ENCODE data around the gene KAT6B. TPM values are rescaled to one million over a fixed set of nuclear protein-coding genes. Genes with fewer than 3 reads are reported as not detected.

The KAT6B gene
- total and polyA plus RNA-seq, 11 donors = 10.4 to 61.3 (median 42.9) TPM

DNA sequence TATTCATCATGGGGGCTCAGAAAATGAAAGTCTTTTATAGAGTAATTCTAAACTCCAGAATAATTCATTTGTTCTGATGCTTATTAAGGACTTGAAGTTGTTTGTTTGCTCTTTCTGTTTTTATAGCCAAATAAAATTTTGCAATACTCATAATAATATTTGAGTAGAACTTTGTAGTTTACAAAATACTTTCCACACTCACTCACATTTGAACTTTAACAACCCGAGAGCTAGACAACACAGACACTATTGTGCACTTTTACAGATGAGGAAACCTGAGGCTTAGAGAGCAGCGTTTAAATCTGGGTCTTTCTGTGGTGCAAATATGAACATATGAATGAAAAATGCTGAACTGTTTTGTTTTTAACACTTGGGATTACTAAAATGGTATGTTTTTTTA lies 126.8 kb downstream of the KAT6B start:
- TF ChIP-seq POLR2A (IDR thresholded peaks at IDR 0.05) = no peak
- TF ChIP-seq, protein P1, sequence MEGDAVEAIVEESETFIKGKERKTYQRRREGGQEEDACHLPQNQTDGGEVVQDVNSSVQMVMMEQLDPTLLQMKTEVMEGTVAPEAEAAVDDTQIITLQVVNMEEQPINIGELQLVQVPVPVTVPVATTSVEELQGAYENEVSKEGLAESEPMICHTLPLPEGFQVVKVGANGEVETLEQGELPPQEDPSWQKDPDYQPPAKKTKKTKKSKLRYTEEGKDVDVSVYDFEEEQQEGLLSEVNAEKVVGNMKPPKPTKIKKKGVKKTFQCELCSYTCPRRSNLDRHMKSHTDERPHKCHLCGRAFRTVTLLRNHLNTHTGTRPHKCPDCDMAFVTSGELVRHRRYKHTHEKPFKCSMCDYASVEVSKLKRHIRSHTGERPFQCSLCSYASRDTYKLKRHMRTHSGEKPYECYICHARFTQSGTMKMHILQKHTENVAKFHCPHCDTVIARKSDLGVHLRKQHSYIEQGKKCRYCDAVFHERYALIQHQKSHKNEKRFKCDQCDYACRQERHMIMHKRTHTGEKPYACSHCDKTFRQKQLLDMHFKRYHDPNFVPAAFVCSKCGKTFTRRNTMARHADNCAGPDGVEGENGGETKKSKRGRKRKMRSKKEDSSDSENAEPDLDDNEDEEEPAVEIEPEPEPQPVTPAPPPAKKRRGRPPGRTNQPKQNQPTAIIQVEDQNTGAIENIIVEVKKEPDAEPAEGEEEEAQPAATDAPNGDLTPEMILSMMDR (IDR thresholded peaks at IDR 0.05) = no peak
- intact Hi-C loops (cut with DNase I) = no loop called here
- H3K36me3 ChIP-seq = no peaks in the 10 kb centered on the region
- no peak overlapping the region for H3K27ac ChIP-seq
- ATAC-seq (no peak), DNase-seq (no peak)
- WGBS, 4 donors = 77 to 91% (median 86%) methylated on average over 2 of the region's 2 CpGs
- H3K9me3 ChIP-seq = no peaks in the 10 kb centered on the region
- peaks cover 0 to 47% (median 20%) of the 10 kb centered on the region in 12 donors for H3K4me1 ChIP-seq
- H3K27me3 ChIP-seq = no peaks in the 10 kb centered on the region
- H3K4me3 ChIP-seq = no peak overlapping the region

DNA sequence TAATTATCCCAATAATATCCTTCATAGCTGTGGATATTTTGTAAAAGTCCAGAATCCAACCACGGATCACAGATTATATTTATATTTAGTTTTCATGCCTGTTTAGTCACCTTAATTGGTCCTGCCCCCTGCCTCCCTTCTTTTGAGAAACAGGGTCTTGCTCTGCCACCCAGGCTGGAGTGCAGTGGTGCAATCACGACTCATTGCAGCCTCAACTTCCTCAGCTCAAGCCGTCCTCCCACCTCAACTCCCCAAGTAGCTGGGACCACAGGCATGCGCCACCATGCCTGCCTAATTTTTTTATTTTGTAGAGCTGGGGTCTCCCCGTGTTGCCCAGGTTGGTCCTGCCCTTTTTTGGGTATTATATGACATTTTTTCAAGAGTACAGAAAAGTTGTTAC lies 129.4 kb downstream of the KAT6B start:
- H3K9me3 ChIP-seq = no peaks in the 10 kb centered on the region
- H3K36me3 ChIP-seq = peaks cover 0 to 3% (median 0%) of the 10 kb centered on the region in 9 donors
- H3K27me3 ChIP-seq = no peaks in the 10 kb centered on the region
- peaks cover 0 to 32% (median 14%) of the 10 kb centered on the region in 12 donors for H3K4me1 ChIP-seq
- ATAC-seq = no peak
- WGBS, 4 donors = 92 to 95% (median 94%) methylated on average over 5 of the region's 5 CpGs
- no peak overlapping the region for H3K4me3 ChIP-seq
- no peak overlapping the region for H3K27ac ChIP-seq
- intact Hi-C loops (cut with DNase I) = no loop called here
- no peak for DNase-seq
- TF ChIP-seq POLR2A (IDR thresholded peaks at IDR 0.05) = no peak
- TF ChIP-seq, protein P1 (IDR thresholded peaks at IDR 0.05) = no peak

DNA sequence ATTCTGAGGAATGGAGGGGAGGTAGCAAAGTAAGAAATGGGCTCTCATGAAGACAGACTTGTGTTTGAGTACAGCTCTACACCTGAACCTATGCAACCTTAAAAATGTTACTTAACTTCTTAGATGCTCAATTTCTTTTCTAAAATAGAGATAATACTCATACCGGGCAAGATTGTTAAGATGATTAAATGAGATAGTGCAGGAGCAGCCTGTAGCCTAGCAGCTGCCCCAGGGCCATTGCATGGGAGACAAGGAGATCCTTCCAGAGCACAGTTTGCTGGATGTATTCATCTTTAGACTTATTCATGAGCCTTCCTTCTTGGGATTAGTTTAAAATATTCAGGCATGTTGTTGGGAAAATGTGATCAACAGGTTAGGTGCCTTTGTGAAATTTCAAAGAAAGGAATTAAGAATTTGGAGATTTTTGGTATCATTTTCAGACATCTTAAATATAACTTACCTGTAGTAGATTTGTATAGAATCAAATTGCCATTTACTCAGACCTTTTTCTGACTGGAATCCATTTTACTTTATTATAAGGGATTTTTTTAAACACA lies 130.2 kb downstream of the KAT6B start:
- Histone ChIP-seq H3K4me3 (no peak overlapping the region), H3K36me3 (peaks cover 0 to 6% (median 0%) of the 10 kb centered on the region in 9 donors), H3K27me3 (no peaks in the 10 kb centered on the region), H3K4me1 (peaks cover 0 to 35% (median 16%) of the 10 kb centered on the region in 12 donors), H3K9me3 (no peaks in the 10 kb centered on the region), H3K27ac (no peak overlapping the region)
- ATAC-seq (no peak), DNase-seq (no peak)
- TF ChIP-seq, protein P1 (IDR thresholded peaks at IDR 0.05) = no peak
- no peak for TF ChIP-seq POLR2A (IDR thresholded peaks at IDR 0.05)
- 90 to 98% (median 93%) methylated on average over 1 of the region's 1 CpG for WGBS, 4 donors
- intact Hi-C loops (cut with DNase I) = no loop called here

DNA sequence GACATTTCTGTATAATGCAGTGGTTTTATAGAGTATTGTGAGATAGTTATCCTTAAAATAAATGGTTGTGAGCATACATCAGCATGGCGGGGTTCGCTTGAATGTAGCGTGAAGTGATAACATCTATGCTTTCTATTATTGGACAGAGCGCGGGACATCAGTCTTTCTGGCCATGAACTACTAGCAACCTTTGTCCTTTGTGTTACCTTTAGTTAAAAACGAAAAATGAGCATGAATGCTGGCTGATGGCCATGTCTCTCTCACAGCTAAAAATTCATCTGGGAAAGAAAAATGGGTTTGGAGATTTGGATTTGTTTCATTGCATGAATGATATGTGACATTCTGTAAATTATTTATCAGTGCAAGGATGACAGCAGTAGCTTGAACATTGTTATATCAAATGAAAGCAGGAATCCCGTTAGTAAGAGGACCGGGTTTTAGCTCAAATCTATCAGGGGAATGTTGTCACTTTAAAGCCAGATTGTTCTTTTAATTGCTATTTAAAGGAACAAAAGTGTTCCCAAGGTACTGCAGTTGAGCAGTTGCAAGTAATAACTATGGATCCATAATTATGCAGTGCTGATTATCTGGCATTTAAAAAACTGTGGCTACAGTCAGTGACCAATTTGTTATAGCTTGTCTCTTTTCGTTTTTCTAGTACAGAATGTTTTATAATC lies 131.0 kb downstream of the KAT6B start:
- Histone ChIP-seq H3K36me3 (peaks cover 0 to 6% (median 0%) of the 10 kb centered on the region in 9 donors), H3K9me3 (no peaks in the 10 kb centered on the region), H3K27me3 (no peaks in the 10 kb centered on the region), H3K27ac (no peak overlapping the region), H3K4me1 (peaks cover 0 to 37% (median 16%) of the 10 kb centered on the region in 12 donors), H3K4me3 (no peak overlapping the region)
- TF ChIP-seq, protein P1 (IDR thresholded peaks at IDR 0.05) = no peak
- TF ChIP-seq POLR2A (IDR thresholded peaks at IDR 0.05) = no peak
- 14 to 29% (median 20%) methylated on average over 9 of the region's 9 CpGs for WGBS, 4 donors
- ATAC-seq (no peak), DNase-seq (no peak)
- intact Hi-C loops (cut with DNase I) = no loop called here
